Activated CD8-positive, alpha-beta memory T cell treated with anti-CD3 and anti-CD28 coated beads for 1 hour (primary cell): ENCODE results near the gene IDH3B.
A peak's percentile ranks its signal among the peaks of the same experiment; 100 is the strongest.
"Not testable (repeated sequence)": the region's sequence is repeated elsewhere in the genome, so short reads cannot be mapped to it uniquely, and the experiment has no call there.

Source experiments
- DNase-seq, 2 donors: peaks; one replicate each; pipeline ENCODE4 v3.0.0-alpha.2; 2020; ENCODE audit warnings: low read depth in 1 of 2; ENCODE audit errors: extremely low read depth in 1 of 2

Gene IDH3B

GRCh38 chr20:2663887-2664719, at the start of gene IDH3B:
IDH3B (minus strand) TSS chr20:2664216; CDS start chr20:2664188, 28 bp downstream.
- peak; percentile 80 to 84 for DNase-seq

- no peak for DNase-seq
Measured at GRCh38 chr20:2713285-2713684, 49.3 kb upstream of the IDH3B start.

GRCh38 chr20:2709205-2709981, 45.4 kb upstream of the IDH3B start:
- DNase-seq: no peak

GRCh38 chr20:2708665-2709064, 44.6 kb upstream of the IDH3B start:
- DNase-seq: no peak

- no peak for DNase-seq
Measured at GRCh38 chr20:2708073-2708415, 44.0 kb upstream of the IDH3B start.

GRCh38 chr20:2707353-2708072, 43.5 kb upstream of the IDH3B start:
- no peak for DNase-seq

GRCh38 chr20:2706688-2707352, 42.8 kb upstream of the IDH3B start:
- no peak for DNase-seq

GRCh38 chr20:2705931-2706645, 42.1 kb upstream of the IDH3B start:
- DNase-seq: no peak

- no peak for DNase-seq
Measured at GRCh38 chr20:2703716-2704475, 39.9 kb upstream of the IDH3B start.

GRCh38 chr20:2701671-2702081, 37.7 kb upstream of the IDH3B start:
- DNase-seq: no peak

GRCh38 chr20:2700913-2701620, 37.1 kb upstream of the IDH3B start:
- no peak for DNase-seq

- DNase-seq: no peak
Measured at GRCh38 chr20:2699775-2700413, 35.9 kb upstream of the IDH3B start.

GRCh38 chr20:2698912-2699311, 34.9 kb upstream of the IDH3B start:
- no peak for DNase-seq

- no peak for DNase-seq
Measured at GRCh38 chr20:2698186-2698817, 34.3 kb upstream of the IDH3B start.

- DNase-seq: no peak
Measured at GRCh38 chr20:2697768-2698167, 33.8 kb upstream of the IDH3B start.

- no peak for DNase-seq
Measured at GRCh38 chr20:2696646-2697045, 32.6 kb upstream of the IDH3B start.

- DNase-seq: not testable (repeated sequence)
Measured at GRCh38 chr20:2695984-2696525, 32.0 kb upstream of the IDH3B start.
